Neuronal stem cell (in vitro differentiated cells): ENCODE data around the gene BCL2L13.
"Not testable (repeated sequence)": the region's sequence is repeated elsewhere in the genome, so short reads cannot be mapped to it uniquely, and the experiment has no call there.

ENCODE experiments used
- DNase-seq: peaks from one replicate; pipeline ENCODE4 v3.0.0-alpha.2; 2013; ENCODE audit warnings: low spot score
- H2AFZ ChIP-seq: one replicate; pipeline ENCODE4 v1.6.1; 2013; ENCODE audit warnings: mild to moderate bottlenecking, low read length, inconsistent platforms
- H2AK5ac ChIP-seq: 2 replicates; pipeline ENCODE4 v1.6.1; 2013; ENCODE audit warnings: low read depth, mild to moderate bottlenecking, inconsistent platforms, low read length, moderate library complexity, mixed read lengths
- H2BK120ac ChIP-seq: 2 replicates; pipeline ENCODE4 v1.6.1; 2013; ENCODE audit warnings: low read depth, mild to moderate bottlenecking, inconsistent platforms, low read length, moderate library complexity, mixed read lengths
- H2BK12ac ChIP-seq: one replicate; pipeline ENCODE4 v1.6.1; 2013; ENCODE audit warnings: low read length, inconsistent platforms
- H2BK15ac ChIP-seq: 2 replicates; pipeline ENCODE4 v1.6.1; 2013; ENCODE audit warnings: mild to moderate bottlenecking, low read length, inconsistent platforms, mixed read lengths
- H2BK5ac ChIP-seq: one replicate; pipeline ENCODE4 v1.6.1; 2013; ENCODE audit warnings: inconsistent platforms, mild to moderate bottlenecking, low read length, moderate library complexity
- H3K14ac ChIP-seq: one replicate; pipeline ENCODE4 v1.6.1; 2013; ENCODE audit warnings: low read length, inconsistent platforms
- H3K18ac ChIP-seq: 2 replicates; pipeline ENCODE4 v1.6.1; 2013; ENCODE audit warnings: low read length, inconsistent platforms
- H3K23ac ChIP-seq: 2 replicates; pipeline ENCODE4 v1.6.1; 2013; ENCODE audit warnings: low read depth, mild to moderate bottlenecking, mixed read lengths, low read length, inconsistent platforms; ENCODE audit not compliant: poor library complexity
- H3K27ac ChIP-seq: replicated peaks from 3 replicates; pipeline ENCODE4 v1.5.1; 2013; ENCODE audit warnings: low read length, inconsistent platforms
- H3K27me3 ChIP-seq, 3 experiments: 2 replicates each; pipeline ENCODE4 v1.6.1; 2013; ENCODE audit warnings: low read length in 3 of 3, mild to moderate bottlenecking in 2 of 3, inconsistent platforms in 1 of 3, low read depth in 1 of 3, mixed read lengths in 1 of 3, moderate library complexity in 1 of 3; ENCODE audit not compliant: control insufficient read depth in 3 of 3, insufficient read depth in 3 of 3
- H3K36me3 ChIP-seq, 2 donors: replicated peaks in 1 of 2; 2 replicates each; pipeline ENCODE4 v1.6.1; 2013; ENCODE audit warnings: low read length in 2 of 2; ENCODE audit not compliant: control insufficient read depth in 2 of 2, insufficient read depth in 2 of 2
- H3K4ac ChIP-seq: 2 replicates; pipeline ENCODE4 v1.6.1; 2013; ENCODE audit warnings: inconsistent platforms, mild to moderate bottlenecking, low read length, moderate library complexity
- H3K4me1 ChIP-seq, 2 donors: 1 replicate in 1 of 2; 2 replicates in 1 of 2; pipeline ENCODE4 v1.6.1; 2013; ENCODE audit warnings: low read length in 2 of 2, low read depth in 1 of 2; ENCODE audit not compliant: control insufficient read depth in 2 of 2, insufficient read depth in 1 of 2
- H3K4me2 ChIP-seq: one replicate; pipeline ENCODE4 v1.6.1; 2013; ENCODE audit warnings: mild to moderate bottlenecking, low read length, inconsistent platforms; ENCODE audit not compliant: insufficient read depth, poor library complexity, severe bottlenecking
- H3K4me3 ChIP-seq, 2 donors: 2 replicates each; pipeline ENCODE4 v1.5.1; 2013; ENCODE audit warnings: low read length in 2 of 2, mild to moderate bottlenecking in 2 of 2, inconsistent platforms in 1 of 2, moderate library complexity in 1 of 2
- H3K79me1 ChIP-seq: one replicate; pipeline ENCODE4 v1.6.1; 2013; ENCODE audit warnings: low read depth, mild to moderate bottlenecking, inconsistent platforms, low read length, moderate library complexity
- H3K9ac ChIP-seq: one replicate; pipeline ENCODE4 v1.6.1; 2013; ENCODE audit warnings: mild to moderate bottlenecking, low read depth, low read length, inconsistent platforms; ENCODE audit not compliant: poor library complexity
- H3K9me3 ChIP-seq, 2 donors: replicated peaks in 1 of 2; 2 replicates each; pipeline versions ENCODE3 to v1.6.1; 2013; ENCODE audit warnings: low read length in 2 of 2, mild to moderate bottlenecking in 2 of 2, inconsistent platforms in 1 of 2, low read depth in 1 of 2, mixed read lengths in 1 of 2, moderate library complexity in 1 of 2; ENCODE audit not compliant: control insufficient read depth in 2 of 2, insufficient read depth in 1 of 2
- H4K8ac ChIP-seq: one replicate; pipeline ENCODE4 v1.6.1; 2013; ENCODE audit warnings: low read depth, mild to moderate bottlenecking, inconsistent platforms, low read length, moderate library complexity
- H4K91ac ChIP-seq: one replicate; pipeline ENCODE4 v1.6.1; 2013; ENCODE audit warnings: low read length, low read depth, mild to moderate bottlenecking, inconsistent platforms; ENCODE audit not compliant: poor library complexity
- WGBS, 2 donors: extraction: QIAGEN DNeasy Blood & Tissue Kit; methylation state at CpG; one replicate each; pipeline ENCODE4 v1.1.7; 2013; ENCODE audit warnings: missing lambda C conversion rate in 2 of 2, mixed read lengths in 1 of 2; ENCODE audit not compliant: insufficient read length in 2 of 2, insufficient replicate concordance in 1 of 2; ENCODE audit errors: extremely low coverage in 2 of 2; 5-methylcytosine and 5-hydroxymethylcytosine counted together

The BCL2L13 gene

GRCh38 chr22:17695986-17696385 lies 57.4 kb downstream of the BCL2L13 start:
- Histone ChIP-seq H4K8ac (no peak overlapping the region), H2AFZ (no peak overlapping the region), H2BK120ac (no peak overlapping the region), H3K9me3 (no peaks in the 10 kb centered on the region), H3K4me3 (no peak overlapping the region), H3K4me2 (no peak overlapping the region), H2BK15ac (no peak overlapping the region), H3K79me1 (no peaks in the 10 kb centered on the region), H3K4ac (no peak overlapping the region), H4K91ac (no peak overlapping the region), H2BK12ac (no peak overlapping the region), H3K27ac (no peak overlapping the region), H2AK5ac (no peak overlapping the region), H3K36me3 (peaks cover 0 to 27% of the 10 kb centered on the region in 2 donors), H3K4me1 (no peaks in the 10 kb centered on the region), H3K27me3 (no peaks in the 10 kb centered on the region), H2BK5ac (no peak overlapping the region), H3K9ac (no peak overlapping the region), H3K18ac (no peak overlapping the region), H3K14ac (no peak overlapping the region), H3K23ac (no peak overlapping the region)
- DNase-seq, result no peak
- no CpG with 5 or more reads among the region's 5 CpGs for WGBS, 2 donors

GRCh38 chr22:17697196-17697595 lies 58.6 kb downstream of the BCL2L13 start:
- not testable (repeated sequence) for H2BK5ac ChIP-seq, H3K4me3 ChIP-seq

GRCh38 chr22:17698276-17698675 lies 59.7 kb downstream of the BCL2L13 start:
- not testable (repeated sequence) for H4K91ac ChIP-seq, H3K79me1 ChIP-seq, H2BK5ac ChIP-seq, H3K18ac ChIP-seq, H3K4me3 ChIP-seq, H3K9me3 ChIP-seq, H3K14ac ChIP-seq, H3K9ac ChIP-seq, DNase-seq, H2AK5ac ChIP-seq, H3K23ac ChIP-seq, H2BK12ac ChIP-seq, H3K4me2 ChIP-seq, H3K4me1 ChIP-seq, H2BK120ac ChIP-seq, H3K27ac ChIP-seq, H4K8ac ChIP-seq, H2AFZ ChIP-seq, H3K4ac ChIP-seq, H2BK15ac ChIP-seq, H3K27me3 ChIP-seq
- peaks cover 0 to 27% of the 10 kb centered on the region in 2 donors for H3K36me3 ChIP-seq
- no CpG with 5 or more reads among the region's 3 CpGs for WGBS, 2 donors

More at GRCh38 chr22:17697196-17697595, 58.6 kb downstream of the BCL2L13 start:
- H3K9me3 ChIP-seq, H3K9ac ChIP-seq, H3K27me3 ChIP-seq, H3K14ac ChIP-seq, H2AFZ ChIP-seq, H3K23ac ChIP-seq, H2BK120ac ChIP-seq, H2AK5ac ChIP-seq, H3K18ac ChIP-seq, H2BK15ac ChIP-seq, H3K4ac ChIP-seq, H3K4me2 ChIP-seq, DNase-seq, H4K8ac ChIP-seq, H4K91ac ChIP-seq, H2BK12ac ChIP-seq, H3K79me1 ChIP-seq, H3K4me1 ChIP-seq, H3K27ac ChIP-seq: not testable (repeated sequence)
- peaks cover 0 to 24% of the 10 kb centered on the region in 2 donors for H3K36me3 ChIP-seq
- WGBS, 2 donors, result no CpG with 5 or more reads among the region's 10 CpGs

- no peak for DNase-seq
- Histone ChIP-seq H3K14ac (no peak overlapping the region), H3K9me3 (no peaks in the 10 kb centered on the region), H3K23ac (no peak overlapping the region), H3K9ac (no peak overlapping the region), H3K79me1 (no peaks in the 10 kb centered on the region), H2BK12ac (no peak overlapping the region), H2AK5ac (no peak overlapping the region), H3K18ac (no peak overlapping the region), H3K36me3 (peaks cover under 1 to 33% of the 10 kb centered on the region in 2 donors), H4K8ac (no peak overlapping the region), H3K4me3 (no peak overlapping the region), H4K91ac (no peak overlapping the region), H3K4ac (no peak overlapping the region), H3K4me1 (no peaks in the 10 kb centered on the region), H3K4me2 (no peak overlapping the region), H2BK120ac (no peak overlapping the region), H2BK15ac (no peak overlapping the region), H3K27me3 (no peaks in the 10 kb centered on the region), H2BK5ac (no peak overlapping the region), H3K27ac (no peak overlapping the region), H2AFZ (no peak overlapping the region)
Measured at GRCh38 chr22:17698948-17699347, 60.4 kb downstream of the BCL2L13 start.
